Choroid plexus epithelial cell (primary cell): ENCODE measurements around the gene SMIM13.

Experiments used
- DNase-seq: peaks from one replicate; pipeline ENCODE4 v3.0.0-alpha.2; 2010; ENCODE audit warnings: low read depth
- H3K4me3 ChIP-seq: 2 replicates; pipeline ENCODE4 v1.5.1; 2011; ENCODE audit warnings: low read depth, mild to moderate bottlenecking, control low read depth, low read length, moderate library complexity
- TF ChIP-seq, protein P1 (sequence below): conservative IDR thresholded peaks from 2 replicates; pipeline ENCODE4 v1.5.1; 2011; ENCODE audit warnings: low read depth, mild to moderate bottlenecking, control low read depth, inconsistent platforms, low read length, moderate library complexity

Gene SMIM13

DNA sequence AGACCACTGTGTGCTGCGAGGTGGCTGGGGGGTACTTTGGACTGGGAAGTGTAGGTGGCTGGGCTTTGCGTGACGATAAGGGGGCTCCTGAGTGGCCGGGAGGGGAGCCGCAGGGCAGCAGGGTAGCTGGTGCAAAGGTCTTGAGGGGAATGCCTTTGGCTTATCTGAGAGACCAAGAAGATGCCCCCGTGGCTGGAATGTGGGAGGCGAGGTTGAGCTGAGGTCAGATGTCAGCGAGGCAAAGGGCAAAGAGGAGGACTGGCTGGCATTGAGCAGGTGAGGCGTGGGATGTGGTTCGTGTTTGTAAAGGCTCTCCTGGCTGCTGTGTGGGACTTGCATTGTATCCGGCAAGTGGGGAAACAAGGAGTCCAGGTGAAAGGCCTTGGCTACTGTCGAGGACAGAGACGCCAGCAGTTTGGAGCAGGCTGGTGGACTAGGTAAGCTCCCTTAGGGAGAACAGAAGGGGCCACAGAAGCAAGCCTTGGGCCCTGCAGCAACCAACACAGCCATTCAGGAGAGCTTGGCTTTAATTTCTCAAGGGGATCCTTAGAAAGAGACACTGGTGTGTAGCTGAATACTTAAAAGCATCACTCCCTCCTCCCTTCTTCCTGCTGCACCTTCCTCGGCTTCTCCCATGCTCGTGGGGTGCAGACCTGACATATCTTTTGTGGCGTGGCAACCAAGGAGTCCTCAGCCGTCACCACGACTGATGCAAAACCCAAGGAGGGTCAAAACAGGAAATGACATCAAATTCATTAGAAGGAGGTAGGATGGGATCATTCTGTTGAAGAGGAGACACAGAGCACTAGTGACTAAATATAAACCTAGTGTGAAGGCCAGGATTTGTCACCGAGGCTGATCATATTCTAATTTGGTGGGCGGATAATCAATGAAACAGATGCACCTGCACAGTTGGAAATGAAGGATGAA, 71.3 kb downstream of the SMIM13 start:
- H3K4me3 ChIP-seq, result no peak overlapping the region
- TF ChIP-seq, protein P1, sequence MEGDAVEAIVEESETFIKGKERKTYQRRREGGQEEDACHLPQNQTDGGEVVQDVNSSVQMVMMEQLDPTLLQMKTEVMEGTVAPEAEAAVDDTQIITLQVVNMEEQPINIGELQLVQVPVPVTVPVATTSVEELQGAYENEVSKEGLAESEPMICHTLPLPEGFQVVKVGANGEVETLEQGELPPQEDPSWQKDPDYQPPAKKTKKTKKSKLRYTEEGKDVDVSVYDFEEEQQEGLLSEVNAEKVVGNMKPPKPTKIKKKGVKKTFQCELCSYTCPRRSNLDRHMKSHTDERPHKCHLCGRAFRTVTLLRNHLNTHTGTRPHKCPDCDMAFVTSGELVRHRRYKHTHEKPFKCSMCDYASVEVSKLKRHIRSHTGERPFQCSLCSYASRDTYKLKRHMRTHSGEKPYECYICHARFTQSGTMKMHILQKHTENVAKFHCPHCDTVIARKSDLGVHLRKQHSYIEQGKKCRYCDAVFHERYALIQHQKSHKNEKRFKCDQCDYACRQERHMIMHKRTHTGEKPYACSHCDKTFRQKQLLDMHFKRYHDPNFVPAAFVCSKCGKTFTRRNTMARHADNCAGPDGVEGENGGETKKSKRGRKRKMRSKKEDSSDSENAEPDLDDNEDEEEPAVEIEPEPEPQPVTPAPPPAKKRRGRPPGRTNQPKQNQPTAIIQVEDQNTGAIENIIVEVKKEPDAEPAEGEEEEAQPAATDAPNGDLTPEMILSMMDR, result no peak
- no peak for DNase-seq

DNA sequence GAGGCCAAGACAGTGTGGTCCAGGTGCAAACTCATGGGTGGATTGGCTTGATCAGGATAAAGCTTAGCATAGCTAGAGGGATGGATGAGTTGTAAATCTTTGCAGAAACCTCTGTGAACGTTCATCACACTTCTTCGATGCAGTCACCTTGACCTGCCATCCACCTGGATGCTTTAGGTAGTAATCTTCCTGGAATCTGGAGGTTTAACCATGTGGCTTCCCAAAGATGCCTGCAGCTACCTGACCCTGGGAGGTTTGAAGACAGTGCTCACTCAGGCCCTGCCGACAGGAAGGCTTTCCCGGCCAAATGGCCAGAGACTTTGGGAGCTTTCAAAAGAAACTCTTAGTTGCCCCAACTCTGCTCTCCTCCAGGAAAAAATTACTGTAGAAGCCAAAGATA, 73.3 kb downstream of the SMIM13 start:
- H3K4me3 ChIP-seq, result no peak overlapping the region
- TF ChIP-seq, protein P1, result no peak
- no peak for DNase-seq

DNA sequence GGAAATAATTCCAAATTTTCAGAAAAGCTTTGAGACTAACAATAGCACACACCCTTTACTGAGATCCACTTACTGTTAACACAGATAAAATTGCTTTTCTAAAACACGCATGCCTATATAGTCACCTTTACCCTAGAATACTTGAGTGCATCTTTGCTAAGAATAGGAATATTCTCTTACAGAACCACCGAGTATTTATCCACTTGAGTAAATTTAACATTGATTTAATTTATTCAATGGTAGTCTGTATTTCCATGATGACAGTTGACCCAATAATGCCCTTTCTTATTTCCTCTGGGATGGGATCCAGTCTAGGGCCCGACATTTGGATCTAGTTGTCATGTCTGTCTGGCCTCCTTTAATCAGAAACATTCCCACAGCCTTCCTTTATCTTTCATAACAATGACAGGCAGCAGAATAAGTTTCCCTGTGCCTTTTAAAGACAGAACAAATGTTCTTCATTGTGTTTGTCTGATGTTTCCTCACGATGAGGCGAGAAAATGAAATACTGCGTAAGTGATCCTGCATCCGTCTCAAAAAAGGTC, 74.5 kb downstream of the SMIM13 start:
- no peak overlapping the region for H3K4me3 ChIP-seq
- no peak for DNase-seq
- TF ChIP-seq, protein P1, result no peak

DNA sequence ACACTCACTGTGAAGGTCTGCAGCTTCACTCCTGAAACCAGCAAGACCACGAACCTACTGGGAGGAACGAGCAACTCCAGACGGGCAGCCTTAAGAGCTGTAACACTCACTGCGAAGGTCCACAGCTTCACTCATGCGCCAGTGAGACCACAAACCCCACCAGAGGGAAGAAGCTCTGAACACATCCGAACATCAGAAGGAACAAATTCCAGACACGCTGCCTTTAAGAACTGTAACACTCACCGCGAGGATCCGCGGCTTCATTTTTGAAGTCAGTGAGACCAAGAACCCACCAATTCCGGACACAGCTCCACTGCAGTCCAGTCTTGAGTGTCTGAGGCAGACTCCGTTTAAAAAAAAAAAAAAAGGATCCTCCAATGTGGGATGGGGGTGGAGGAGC, 78.3 kb downstream of the SMIM13 start:
- TF ChIP-seq, protein P1, result no peak
- DNase-seq, result no peak
- no peak overlapping the region for H3K4me3 ChIP-seq

DNA sequence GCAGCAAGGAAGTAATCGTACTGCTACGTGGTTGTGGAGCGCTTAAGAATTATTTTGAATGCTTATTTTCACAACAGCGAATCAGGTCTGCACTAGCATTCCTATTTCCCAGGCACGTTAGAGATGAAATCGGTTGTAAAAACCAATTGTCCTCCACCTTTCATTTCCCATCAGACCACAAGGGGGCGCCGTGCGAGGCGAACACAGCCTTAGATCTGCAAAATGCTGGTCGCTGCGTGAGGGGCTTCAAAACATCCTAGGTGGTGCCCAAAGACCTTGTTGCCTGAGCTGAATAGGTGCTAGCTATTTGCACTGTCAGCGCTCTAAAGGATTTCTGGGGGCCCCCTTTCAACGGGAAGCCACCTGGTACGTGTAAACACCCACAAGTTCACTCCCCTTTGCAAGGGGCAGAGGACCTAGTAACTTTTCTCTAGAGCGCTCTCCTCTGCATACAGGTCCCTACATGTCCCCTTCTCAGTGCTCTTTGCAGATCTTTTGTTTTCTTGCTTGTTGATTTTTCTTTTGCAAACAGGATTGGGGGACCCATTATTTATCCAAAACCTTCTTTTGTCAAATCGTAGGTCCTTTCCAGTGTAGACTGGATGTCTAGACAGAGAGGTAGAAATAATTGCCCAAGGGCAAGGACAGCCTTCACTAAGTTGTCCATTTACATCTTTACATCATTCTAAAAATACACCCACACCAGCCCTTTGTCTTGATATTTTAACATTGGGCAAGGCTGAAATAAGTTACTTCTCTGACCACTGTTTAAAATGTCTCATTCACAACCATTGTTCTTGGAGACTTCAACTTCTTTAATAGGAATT, 79.1 kb downstream of the SMIM13 start:
- TF ChIP-seq, protein P1, result peak; percentile 93
- no peak overlapping the region for H3K4me3 ChIP-seq
- peak; percentile 64 for DNase-seq

DNA sequence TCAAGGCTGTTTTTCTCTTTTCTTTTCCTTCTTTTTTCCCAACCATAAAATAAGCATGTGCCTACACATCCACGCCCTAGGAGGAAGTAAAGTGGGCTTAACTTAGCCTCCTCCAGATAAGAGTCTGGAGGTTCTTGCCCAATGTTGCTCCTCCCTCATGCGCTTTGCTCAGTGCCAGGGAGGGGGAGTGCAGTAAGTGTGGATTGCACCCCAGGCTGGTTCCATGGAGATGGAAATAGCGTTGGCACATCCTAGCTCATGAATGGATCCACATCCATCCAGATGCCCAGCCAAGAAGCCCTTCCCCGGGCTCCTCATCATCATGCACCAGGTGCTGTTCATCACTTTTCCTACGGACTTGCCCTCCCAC, 80.6 kb downstream of the SMIM13 start:
- H3K4me3 ChIP-seq, result no peak overlapping the region
- TF ChIP-seq, protein P1, result no peak
- DNase-seq, result no peak
